SK-N-SH treated with all-trans-retinoic acid at 6 μM for 48 hours (cell line): ENCODE measurements around the gene TNS3.

Source experiments
- GLIS3 ChIP-seq: fragments of 250-450 bp; sonication (Bioruptor Pico); IDR thresholded peaks from 2 replicates; pipeline ENCODE4 v1.5.0; 2020; ENCODE audit warnings: mild to moderate bottlenecking, moderate library complexity
- PPARA ChIP-seq: fragments of 250-450 bp; sonication (Bioruptor Pico); IDR thresholded peaks from 2 replicates; pipeline ENCODE4 v1.5.0; 2020; ENCODE audit warnings: mild to moderate bottlenecking, borderline replicate concordance
- TF ChIP-seq, protein P1 (sequence below): fragments of 250-450 bp; sonication (Bioruptor Pico); IDR thresholded peaks from 2 replicates; pipeline ENCODE4 v1.8.0; 2020; ENCODE audit warnings: mild to moderate bottlenecking, moderate library complexity, borderline replicate concordance
- TF ChIP-seq, protein P2 (sequence below): fragments of 250-450 bp; sonication (Bioruptor Pico); IDR thresholded peaks from 2 replicates; pipeline ENCODE4 v1.5.0; 2020; ENCODE audit warnings: mild to moderate bottlenecking, moderate library complexity

DNA sequence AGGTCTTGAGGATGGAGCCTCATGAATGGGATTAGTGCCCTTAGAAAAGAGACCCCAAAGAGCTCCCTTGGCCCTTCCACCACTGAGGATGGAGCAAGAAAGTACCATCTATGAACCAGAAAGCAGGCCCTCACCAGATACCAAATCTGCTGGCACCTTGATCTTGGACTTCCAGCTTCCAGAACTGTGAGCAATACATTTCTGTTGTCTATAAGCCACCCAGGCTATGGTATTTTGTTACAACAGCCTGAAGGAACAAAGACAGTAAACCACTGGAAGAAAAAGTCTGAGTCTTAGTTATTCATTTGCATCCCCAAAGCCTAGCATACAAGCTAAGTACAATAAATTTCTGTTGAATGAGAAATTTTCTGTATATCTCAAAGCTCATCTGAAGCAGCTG lies 37.9 kb upstream of the TNS3 start:
- TF ChIP-seq, protein P1, sequence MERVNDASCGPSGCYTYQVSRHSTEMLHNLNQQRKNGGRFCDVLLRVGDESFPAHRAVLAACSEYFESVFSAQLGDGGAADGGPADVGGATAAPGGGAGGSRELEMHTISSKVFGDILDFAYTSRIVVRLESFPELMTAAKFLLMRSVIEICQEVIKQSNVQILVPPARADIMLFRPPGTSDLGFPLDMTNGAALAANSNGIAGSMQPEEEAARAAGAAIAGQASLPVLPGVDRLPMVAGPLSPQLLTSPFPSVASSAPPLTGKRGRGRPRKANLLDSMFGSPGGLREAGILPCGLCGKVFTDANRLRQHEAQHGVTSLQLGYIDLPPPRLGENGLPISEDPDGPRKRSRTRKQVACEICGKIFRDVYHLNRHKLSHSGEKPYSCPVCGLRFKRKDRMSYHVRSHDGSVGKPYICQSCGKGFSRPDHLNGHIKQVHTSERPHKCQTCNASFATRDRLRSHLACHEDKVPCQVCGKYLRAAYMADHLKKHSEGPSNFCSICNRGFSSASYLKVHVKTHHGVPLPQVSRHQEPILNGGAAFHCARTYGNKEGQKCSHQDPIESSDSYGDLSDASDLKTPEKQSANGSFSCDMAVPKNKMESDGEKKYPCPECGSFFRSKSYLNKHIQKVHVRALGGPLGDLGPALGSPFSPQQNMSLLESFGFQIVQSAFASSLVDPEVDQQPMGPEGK (CRISPR knock-in tag) = no peak
- no peak for TF ChIP-seq PPARA (CRISPR knock-in tag)
- no peak for TF ChIP-seq GLIS3 (CRISPR knock-in tag)
- TF ChIP-seq, protein P2, sequence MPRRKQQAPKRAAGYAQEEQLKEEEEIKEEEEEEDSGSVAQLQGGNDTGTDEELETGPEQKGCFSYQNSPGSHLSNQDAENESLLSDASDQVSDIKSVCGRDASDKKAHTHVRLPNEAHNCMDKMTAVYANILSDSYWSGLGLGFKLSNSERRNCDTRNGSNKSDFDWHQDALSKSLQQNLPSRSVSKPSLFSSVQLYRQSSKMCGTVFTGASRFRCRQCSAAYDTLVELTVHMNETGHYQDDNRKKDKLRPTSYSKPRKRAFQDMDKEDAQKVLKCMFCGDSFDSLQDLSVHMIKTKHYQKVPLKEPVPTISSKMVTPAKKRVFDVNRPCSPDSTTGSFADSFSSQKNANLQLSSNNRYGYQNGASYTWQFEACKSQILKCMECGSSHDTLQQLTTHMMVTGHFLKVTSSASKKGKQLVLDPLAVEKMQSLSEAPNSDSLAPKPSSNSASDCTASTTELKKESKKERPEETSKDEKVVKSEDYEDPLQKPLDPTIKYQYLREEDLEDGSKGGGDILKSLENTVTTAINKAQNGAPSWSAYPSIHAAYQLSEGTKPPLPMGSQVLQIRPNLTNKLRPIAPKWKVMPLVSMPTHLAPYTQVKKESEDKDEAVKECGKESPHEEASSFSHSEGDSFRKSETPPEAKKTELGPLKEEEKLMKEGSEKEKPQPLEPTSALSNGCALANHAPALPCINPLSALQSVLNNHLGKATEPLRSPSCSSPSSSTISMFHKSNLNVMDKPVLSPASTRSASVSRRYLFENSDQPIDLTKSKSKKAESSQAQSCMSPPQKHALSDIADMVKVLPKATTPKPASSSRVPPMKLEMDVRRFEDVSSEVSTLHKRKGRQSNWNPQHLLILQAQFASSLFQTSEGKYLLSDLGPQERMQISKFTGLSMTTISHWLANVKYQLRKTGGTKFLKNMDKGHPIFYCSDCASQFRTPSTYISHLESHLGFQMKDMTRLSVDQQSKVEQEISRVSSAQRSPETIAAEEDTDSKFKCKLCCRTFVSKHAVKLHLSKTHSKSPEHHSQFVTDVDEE (CRISPR knock-in tag) = no peak
